Epidermal melanocyte (primary cell): ENCODE data around the gene GPR162.

Experiments
- DNase-seq: peaks from one replicate; pipeline ENCODE4 v3.0.0; 2011; ENCODE audit warnings: low spot score; ENCODE audit not compliant: insufficient read length

Gene GPR162

GRCh38 chr12:6823182-6824084 lies 1.8 kb downstream of the GPR162 start:
- no peak for DNase-seq

GRCh38 chr12:6824085-6824775 lies 2.6 kb downstream of the GPR162 start:
- DNase-seq: no peak

DNA sequence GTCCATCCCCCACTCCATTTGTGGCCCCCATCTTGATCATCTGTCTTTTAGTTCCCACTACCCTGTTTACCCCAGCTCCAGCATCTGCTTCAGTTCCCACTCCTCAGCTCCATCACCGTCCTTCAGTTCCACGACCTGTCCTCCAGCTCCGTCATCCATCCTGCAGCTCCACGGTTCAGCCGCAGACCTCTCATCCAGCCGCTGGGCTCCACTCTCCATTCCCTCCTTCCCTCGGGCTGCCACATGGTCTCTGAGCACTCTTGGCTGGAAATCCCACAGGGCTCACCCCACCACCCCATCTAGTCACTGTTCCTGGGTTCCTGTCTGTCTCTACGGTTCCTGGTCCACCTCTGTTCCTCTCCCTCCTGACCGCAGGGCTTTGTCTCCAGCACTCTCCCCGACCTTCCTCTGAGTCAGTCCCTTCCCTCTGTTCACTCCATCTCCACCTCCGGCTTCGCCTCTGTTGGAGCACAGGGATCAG lies 3.3 kb downstream of the GPR162 start:
- no peak for DNase-seq

- peak; percentile 99 for DNase-seq
Measured at GRCh38 chr12:6825398-6826124, 3.9 kb downstream of the GPR162 start.

GRCh38 chr12:6826125-6826733 lies 4.6 kb downstream of the GPR162 start:
- DNase-seq: no peak

- no peak for DNase-seq
Measured at GRCh38 chr12:6826734-6827436, 5.3 kb downstream of the GPR162 start.

DNA sequence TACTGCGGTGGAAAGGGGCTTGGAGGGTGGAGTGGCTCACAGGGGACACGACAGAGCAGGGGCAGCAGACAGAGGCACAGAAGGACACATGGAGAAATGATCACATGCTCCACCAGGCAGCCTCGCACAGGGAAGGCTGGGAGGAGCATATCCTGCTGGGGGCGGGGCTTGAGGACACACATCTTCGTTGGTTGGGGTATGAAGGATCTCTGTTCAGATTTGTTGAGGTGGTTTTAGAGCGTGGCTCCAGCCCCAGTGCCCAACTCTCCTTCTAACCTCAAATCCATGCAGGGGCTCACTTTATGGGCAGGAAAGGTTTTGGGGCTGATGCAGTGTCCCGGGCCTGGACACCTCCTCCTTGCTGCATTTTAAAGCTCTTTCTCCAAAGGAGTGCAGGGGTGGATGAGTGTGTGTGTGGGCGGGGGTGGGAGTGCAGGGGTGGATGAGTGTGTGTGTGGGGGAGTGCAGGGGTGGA lies 5.9 kb downstream of the GPR162 start:
- DNase-seq: peak; percentile 99

GRCh38 chr12:6827982-6828780 lies 6.6 kb downstream of the GPR162 start, which contains the start of gene P3H3:
TSS of gene P3H3 (plus strand) at chr12:6828407. CDS start at chr12:6828441, 34 bp downstream.
- DNase-seq: peak; percentile 49

DNA sequence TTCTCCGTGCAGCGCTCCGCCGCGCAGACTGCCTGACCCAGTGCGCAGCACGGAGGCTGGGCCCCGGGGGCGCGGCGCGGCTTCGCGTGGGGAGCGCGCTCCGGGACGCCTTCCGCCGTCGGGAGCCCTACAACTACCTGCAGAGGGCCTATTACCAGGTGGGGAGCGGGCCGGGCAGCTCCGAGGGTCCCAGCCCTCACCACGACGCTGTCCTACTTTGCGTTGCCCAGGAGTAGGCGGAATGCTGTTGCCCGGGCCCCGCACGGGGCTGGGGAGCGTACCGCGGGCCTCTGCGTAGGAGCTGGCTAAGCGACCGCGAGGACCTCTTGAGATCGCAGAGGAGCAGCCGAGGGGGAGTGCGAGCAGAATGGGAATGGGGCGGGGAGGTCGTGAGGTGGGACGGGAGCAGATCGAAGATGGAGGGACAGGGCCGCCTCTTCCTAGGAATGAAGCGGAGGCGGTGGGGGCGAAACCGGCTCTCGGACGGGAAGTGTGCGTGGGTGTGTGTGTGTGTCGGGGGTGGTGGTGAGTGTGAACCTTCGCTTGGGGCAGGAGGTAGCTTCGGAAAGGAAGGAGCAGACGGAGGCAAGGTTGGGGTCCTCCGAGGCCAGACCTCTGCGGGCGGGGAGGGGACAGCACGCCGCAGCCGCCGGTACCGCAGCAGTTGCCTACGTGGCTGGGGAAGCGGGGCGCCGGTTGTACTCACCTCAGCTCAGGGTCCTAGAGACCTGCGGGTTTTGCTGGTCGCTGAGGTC lies 7.3 kb downstream of the GPR162 start:
- peak; percentile 41 for DNase-seq

- DNase-seq: no peak
Measured at GRCh38 chr12:6829536-6830220, 8.1 kb downstream of the GPR162 start.

DNA sequence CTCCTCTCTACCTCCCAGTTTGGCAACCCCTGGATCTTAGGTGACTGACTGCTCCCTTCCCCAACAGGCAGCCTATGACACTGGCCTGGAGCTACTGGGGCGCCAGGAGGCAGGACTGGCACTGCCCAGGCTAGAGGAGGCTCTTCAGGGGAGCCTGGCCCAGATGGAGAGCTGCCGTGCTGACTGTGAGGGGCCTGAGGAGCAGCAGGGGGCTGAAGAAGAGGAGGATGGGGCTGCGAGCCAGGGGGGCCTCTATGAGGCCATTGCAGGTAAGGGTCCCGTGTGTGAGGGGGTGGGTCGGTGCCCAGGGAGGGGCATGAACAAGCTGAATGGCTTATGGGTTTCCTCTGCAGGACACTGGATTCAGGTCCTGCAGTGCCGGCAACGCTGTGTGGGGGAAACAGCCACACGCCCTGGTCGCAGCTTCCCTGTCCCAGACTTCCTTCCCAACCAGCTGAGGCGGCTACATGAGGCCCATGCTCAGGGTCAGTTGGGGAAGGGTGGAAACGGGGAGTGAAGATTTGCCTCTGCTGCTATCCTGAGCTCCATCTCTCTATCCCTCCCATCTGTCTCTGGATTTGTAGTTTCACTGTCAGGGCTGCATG lies 8.8 kb downstream of the GPR162 start:
- DNase-seq: no peak

DNA sequence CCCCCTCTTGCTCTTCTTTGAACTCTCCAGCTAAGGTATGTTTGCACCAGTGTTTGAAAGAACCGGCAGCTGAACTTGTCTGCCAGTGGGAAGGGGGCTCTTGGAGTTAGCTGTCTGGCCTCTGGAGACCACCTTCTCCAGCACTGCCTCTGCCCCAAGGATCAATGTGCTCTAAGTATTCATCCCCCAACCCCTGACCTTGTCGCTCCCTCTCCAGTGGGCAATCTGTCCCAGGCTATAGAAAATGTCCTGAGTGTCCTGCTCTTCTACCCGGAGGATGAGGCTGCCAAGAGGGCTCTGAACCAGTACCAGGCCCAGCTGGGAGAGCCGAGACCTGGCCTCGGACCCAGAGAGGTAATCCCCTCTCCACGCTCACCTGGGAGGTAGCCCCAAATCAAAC lies 9.4 kb downstream of the GPR162 start:
- DNase-seq: no peak

DNA sequence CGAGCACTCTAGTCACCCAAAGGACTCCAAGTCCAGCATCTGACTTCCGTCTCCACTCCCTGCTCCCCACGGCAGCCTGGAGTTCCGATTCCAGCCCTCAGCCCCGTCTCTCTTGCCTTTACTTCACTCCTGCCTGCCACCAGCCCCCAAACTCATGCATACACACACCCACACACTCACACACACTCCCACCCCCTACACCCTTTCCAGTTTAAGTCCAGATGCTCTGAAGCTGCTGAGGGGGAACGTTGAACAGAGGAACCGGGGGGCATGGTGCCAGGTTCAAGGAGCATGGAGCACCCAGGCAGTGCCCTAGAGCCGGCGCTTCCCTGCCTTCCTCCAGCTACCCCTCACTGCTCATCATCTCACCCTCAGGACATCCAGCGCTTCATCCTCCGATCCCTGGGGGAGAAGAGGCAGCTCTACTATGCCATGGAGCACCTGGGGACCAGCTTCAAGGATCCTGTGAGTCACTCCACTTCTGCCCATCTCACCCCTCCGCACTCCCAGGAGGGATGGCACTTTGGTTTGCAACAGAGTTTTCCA lies 9.9 kb downstream of the GPR162 start:
- no peak for DNase-seq

DNA sequence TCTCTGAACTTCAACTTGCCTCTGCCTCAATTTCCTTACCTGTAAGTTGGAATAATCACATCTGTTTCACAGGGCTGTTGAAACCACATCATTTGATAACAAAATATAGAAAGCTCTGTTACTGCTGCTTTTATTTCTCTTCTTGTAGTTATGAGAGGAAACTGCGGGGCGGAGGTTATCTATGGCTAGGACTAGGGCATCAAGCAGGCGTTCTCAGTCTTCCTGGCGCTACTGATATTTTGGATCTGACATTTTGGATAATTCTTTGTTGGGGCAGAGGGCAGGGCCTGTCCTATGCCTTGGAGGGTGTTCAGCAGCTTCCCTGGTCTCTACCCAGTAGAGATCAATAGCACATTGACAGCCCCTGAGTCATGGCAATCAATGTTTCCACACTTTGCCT lies 10.5 kb downstream of the GPR162 start:
- no peak for DNase-seq

DNA sequence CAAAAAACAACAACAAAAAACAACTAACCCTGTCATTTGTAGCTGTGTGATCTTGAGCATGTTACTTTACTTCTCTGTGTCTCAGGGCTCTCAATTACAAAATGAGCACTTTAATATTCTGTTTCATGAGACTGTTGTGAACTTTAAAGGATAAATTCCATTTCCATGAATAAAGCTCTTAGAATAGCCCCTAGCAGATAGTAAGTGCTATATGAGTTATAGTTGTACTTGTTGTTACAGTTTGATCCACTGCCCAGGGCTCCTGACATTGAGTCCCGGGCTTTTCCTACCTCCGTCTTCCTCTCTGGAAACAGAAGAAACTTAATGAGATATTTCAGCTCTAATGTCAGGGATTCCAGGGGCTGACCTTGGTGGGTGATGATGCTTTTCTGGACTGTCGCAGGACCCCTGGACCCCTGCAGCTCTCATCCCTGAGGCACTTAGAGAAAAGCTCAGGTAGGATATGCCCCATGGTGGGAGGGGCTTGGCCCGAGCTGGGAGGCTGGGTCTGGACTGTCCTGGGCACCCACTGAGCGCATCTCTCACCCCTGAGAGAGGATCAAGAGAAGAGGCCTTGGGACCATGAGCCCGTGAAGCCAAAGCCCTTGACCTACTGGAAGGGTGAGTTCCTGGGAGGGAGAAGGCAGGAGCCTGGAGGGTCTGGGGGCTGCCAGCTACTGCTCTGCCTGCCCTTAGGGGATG lies 11.7 kb downstream of the GPR162 start:
- DNase-seq: no peak

GRCh38 chr12:6834254-6834653 lies 12.6 kb downstream of the GPR162 start:
- no peak for DNase-seq

DNA sequence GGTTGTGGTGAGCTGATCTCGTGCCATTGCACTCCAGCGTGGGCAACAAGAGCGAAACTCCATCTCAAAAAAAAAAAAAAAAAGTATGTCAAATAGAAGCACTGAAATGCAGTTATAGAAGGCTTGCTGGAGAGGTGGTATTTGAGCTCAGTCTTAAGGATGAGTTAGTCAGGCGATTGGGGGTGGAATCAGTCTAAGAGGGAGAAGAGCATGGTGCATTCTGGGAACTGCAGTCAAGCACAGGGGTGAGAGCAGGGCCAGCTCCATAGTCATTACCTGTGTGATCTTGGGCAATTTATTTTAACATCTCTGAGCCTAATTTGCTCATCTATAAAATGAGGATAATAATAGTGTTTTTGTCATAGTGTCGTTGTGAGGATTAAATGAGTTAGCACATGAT lies 13.3 kb downstream of the GPR162 start:
- DNase-seq: no peak
